Thyroid gland (tissue), 4 donors: Measurements from ENCODE around the gene EIF3D. TPM values are rescaled to one million over a fixed set of nuclear protein-coding genes. Genes with fewer than 3 reads are reported as not detected.
"Not testable (repeated sequence)": the region's sequence is repeated elsewhere in the genome, so short reads cannot be mapped to it uniquely, and the experiment has no call there.

ENCODE experiments used
- DNase-seq, 2 donors: peaks; one replicate each; pipeline ENCODE4 v3.0.0-alpha.2; 2019
- H3K27ac ChIP-seq, 3 donors: fragments of 200-600 bp; sonication (generic); 1 replicate in 2 of 3; 2 replicates in 1 of 3; pipeline ENCODE4 v1.5.1; 2016 to 2019; ENCODE audit warnings: mild to moderate bottlenecking in 1 of 3, moderate library complexity in 1 of 3
- H3K27me3 ChIP-seq: fragments of 200-600 bp; sonication (generic); one replicate; pipeline ENCODE4 v1.5.1; 2019
- H3K36me3 ChIP-seq, 2 donors: fragments of 200-600 bp; sonication (generic); one replicate each; pipeline ENCODE4 v1.5.1; 2016 to 2019
- H3K4me1 ChIP-seq, 2 donors: fragments of 200-600 bp; sonication (generic); one replicate each; pipeline ENCODE4 v1.5.1; 2017 to 2019
- H3K4me3 ChIP-seq, 3 donors: fragments of 200-600 bp; sonication (generic); replicated peaks in 1 of 3; 1 replicate in 2 of 3; 2 replicates in 1 of 3; pipeline ENCODE4 v1.5.1; 2016; ENCODE audit warnings: mild to moderate bottlenecking in 1 of 3
- H3K9me3 ChIP-seq: fragments of 200-600 bp; sonication (generic); one replicate; pipeline ENCODE4 v1.5.1; 2017
- POLR2A ChIP-seq, 2 donors: fragments of 450-650 bp; IDR thresholded peaks; one replicate each; pipeline ENCODE4 v1.6.1; 2017; ENCODE audit warnings: antibody characterized with exemption in 2 of 2, mild to moderate bottlenecking in 2 of 2, moderate library complexity in 1 of 2
- WGBS, 2 donors: methylation state at CpG; one replicate each; pipeline ENCODE4 v1.1.5; 2017; 5-methylcytosine and 5-hydroxymethylcytosine counted together
- intact Hi-C: fragments of 100-400 bp; cut with DNase I; formaldehyde crosslinking; loops from one replicate; pipeline ENCODE4 v1.15.1; 2023
- total RNA-seq, 4 donors: library from RNA; depleted of rRNA; stranded (reverse); fragments of >200 nt; gene quantifications; one replicate each; pipeline ENCODE4 v1.2.3, GENCODE V29; 2016
- TF ChIP-seq, protein P1 (sequence below), 6 experiments: fragments of 200-600 bp in 3 of 6; fragments of 450-650 bp in 3 of 6; sonication (generic) in 3 of 6; IDR thresholded peaks; one replicate each; pipeline ENCODE4 v1.5.1; 2016 to 2019; ENCODE audit warnings: antibody characterized with exemption in 6 of 6, mild to moderate bottlenecking in 2 of 6, inconsistent platforms in 1 of 6, moderate library complexity in 1 of 6

EIF3D gene
- total RNA-seq, 4 donors from 2014 or later: 213 to 427 (median 309) TPM

DNA sequence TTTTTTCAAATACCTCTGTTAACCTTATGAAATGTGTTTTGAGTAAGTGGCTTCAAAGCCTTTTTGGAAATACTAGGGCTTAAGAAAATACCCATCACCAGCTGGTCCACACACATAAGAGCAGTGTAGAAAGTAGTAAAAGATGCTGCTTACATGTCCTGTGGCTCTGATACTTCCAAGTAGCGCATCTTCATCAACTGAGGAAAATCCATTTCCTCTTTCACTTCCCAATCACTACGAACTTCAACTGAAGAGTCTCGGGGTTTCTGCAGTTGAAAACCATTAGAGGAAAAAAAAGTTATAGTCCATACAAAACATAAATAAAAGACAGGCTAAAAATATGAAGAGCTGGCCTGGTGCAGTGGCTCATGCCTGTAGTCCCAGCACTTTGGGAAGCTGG, 8.5 kb downstream of the EIF3D start:
- TF ChIP-seq POLR2A (IDR thresholded peaks at IDR 0.05): no peak
- TF ChIP-seq, protein P1, sequence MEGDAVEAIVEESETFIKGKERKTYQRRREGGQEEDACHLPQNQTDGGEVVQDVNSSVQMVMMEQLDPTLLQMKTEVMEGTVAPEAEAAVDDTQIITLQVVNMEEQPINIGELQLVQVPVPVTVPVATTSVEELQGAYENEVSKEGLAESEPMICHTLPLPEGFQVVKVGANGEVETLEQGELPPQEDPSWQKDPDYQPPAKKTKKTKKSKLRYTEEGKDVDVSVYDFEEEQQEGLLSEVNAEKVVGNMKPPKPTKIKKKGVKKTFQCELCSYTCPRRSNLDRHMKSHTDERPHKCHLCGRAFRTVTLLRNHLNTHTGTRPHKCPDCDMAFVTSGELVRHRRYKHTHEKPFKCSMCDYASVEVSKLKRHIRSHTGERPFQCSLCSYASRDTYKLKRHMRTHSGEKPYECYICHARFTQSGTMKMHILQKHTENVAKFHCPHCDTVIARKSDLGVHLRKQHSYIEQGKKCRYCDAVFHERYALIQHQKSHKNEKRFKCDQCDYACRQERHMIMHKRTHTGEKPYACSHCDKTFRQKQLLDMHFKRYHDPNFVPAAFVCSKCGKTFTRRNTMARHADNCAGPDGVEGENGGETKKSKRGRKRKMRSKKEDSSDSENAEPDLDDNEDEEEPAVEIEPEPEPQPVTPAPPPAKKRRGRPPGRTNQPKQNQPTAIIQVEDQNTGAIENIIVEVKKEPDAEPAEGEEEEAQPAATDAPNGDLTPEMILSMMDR (IDR thresholded peaks at IDR 0.05): no peak
- DNase-seq: no peak
- intact Hi-C loops: no loop called here
- H3K27ac ChIP-seq: no peak overlapping the region
- peaks cover 93 to 100% of the 10 kb centered on the region in 2 donors for H3K36me3 ChIP-seq
- no peaks in the 10 kb centered on the region for H3K4me1 ChIP-seq
- no peaks in the 10 kb centered on the region for H3K27me3 ChIP-seq
- no peaks in the 10 kb centered on the region for H3K9me3 ChIP-seq
- no peak overlapping the region for H3K4me3 ChIP-seq
- 88 to 92% methylated on average over 3 of the region's 3 CpGs for WGBS, 2 donors

DNA sequence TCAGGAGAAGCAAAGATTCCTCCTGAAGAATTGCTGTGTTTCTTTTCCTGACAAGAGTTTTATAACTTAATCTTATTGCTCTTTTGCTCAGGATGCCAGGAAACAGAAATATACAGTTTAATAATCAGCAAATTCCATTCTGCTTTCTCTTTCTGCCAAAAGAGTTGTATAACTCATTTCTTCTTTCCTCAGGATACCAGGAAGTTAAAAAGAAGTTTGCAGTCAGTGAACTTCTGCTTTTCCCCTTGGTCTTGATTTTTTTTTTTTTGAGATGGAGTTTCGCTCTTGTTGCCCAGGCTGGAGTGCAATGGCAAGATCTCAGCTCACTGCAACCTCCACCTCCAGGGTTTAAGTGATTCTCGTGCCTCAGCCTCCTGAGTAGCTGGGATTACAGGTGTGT, 9.1 kb downstream of the EIF3D start:
- H3K27me3 ChIP-seq, H3K4me1 ChIP-seq, intact Hi-C loops, H3K9me3 ChIP-seq, DNase-seq, H3K27ac ChIP-seq, H3K4me3 ChIP-seq: not testable (repeated sequence)
- WGBS, 2 donors: 82 to 97% methylated on average over 2 of the region's 2 CpGs
- peaks cover 93 to 100% of the 10 kb centered on the region in 2 donors for H3K36me3 ChIP-seq

DNA sequence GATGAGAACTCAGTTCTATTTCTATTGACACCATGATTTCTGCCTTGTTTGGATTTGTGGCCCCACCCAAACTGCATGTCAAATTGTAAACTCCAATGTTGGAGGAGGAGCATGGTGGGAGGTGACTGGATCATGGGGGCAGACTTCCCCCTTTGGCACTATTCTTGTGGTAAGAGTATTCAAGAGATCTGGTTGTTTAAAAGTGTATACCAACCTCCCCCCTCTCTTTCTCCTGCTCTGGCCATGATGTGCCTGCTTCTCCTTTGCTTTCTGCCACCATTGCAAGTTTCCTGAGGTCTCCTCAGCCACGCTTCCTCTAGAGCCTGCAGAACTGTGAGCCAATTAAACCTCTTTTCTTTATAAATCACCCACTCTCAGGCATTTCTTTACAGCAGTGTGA, 14.2 kb downstream of the EIF3D start:
- TF ChIP-seq, protein P1 (IDR thresholded peaks at IDR 0.05): no peak
- no peak for TF ChIP-seq POLR2A (IDR thresholded peaks at IDR 0.05)
- Histone ChIP-seq H3K27me3 (no peaks in the 10 kb centered on the region), H3K9me3 (no peaks in the 10 kb centered on the region), H3K27ac (no peak overlapping the region), H3K4me1 (no peaks in the 10 kb centered on the region), H3K4me3 (no peak overlapping the region), H3K36me3 (peaks cover 89 to 94% of the 10 kb centered on the region in 2 donors)
- WGBS, 2 donors: 93 to 100% methylated on average over 1 of the region's 1 CpG
- intact Hi-C loops: no loop called here
- no peak for DNase-seq

DNA sequence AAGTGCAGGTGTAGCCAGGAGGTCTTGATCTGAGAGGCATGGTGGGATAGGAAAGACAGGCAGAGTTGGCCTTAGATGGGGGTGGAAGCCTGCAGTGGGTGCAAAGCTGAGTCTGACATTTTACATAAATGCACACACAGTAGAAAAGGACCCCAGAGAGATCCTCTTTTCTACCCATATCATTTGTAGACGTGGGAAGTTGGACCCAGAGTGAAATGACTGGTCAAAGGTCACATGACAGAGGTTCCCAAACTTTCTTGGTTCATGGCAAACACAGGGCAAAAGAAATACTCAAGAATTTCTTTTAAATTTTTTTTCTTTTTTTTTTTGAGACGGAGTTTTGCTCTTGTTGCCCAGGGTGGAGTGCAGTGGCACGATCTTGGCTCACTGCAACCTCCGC, 16.0 kb downstream of the EIF3D start:
- Histone ChIP-seq H3K9me3 (no peaks in the 10 kb centered on the region), H3K27me3 (no peaks in the 10 kb centered on the region), H3K36me3 (peaks cover 71 to 76% of the 10 kb centered on the region in 2 donors), H3K4me3 (no peak overlapping the region), H3K27ac (no peak overlapping the region), H3K4me1 (no peaks in the 10 kb centered on the region)
- intact Hi-C loops: no loop called here
- TF ChIP-seq POLR2A (IDR thresholded peaks at IDR 0.05): no peak
- TF ChIP-seq, protein P1 (IDR thresholded peaks at IDR 0.05): no peak
- no peak for DNase-seq
- 86 to 90% methylated on average over 4 of the region's 4 CpGs for WGBS, 2 donors

DNA sequence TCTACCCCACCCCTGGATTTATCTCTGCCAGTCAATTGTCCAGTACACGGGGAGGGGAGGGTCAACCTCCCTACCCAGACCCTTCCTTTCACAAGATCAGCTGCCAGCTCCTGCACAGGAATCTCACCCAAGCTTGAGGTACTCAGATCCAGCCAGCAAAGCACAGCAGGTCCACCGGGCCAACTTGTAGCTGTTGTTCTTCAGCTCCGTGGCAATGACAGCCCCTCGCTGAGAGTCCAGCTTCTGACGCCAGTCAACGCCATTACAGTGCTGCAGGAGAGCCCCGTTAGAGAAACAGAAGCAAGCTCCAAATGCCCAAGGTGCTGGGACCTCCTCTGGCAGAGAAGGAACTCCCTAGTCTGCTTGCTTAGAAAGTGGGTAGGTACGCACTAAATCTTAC, 16.6 kb downstream of the EIF3D start:
- intact Hi-C loops: no loop called here
- no peaks in the 10 kb centered on the region for H3K27me3 ChIP-seq
- peaks cover 3% of the 10 kb centered on the region in 2 donors for H3K4me1 ChIP-seq
- H3K9me3 ChIP-seq: no peaks in the 10 kb centered on the region
- H3K4me3 ChIP-seq: no peak overlapping the region
- TF ChIP-seq, protein P1 (IDR thresholded peaks at IDR 0.05): no peak
- TF ChIP-seq POLR2A (IDR thresholded peaks at IDR 0.05): no peak
- peaks cover 65 to 70% of the 10 kb centered on the region in 2 donors for H3K36me3 ChIP-seq
- no peak for DNase-seq
- no peak overlapping the region for H3K27ac ChIP-seq
- WGBS, 2 donors: 99 to 100% methylated on average over 2 to 8 of the region's 8 CpGs
